HG03442 (cell line): ENCODE measurements around the gene LRRC49.
"Not testable (repeated sequence)": the region's sequence is repeated elsewhere in the genome, so short reads cannot be mapped to it uniquely, and the experiment has no call there.

Source experiments
- ATAC-seq: cut with Tn5 transposase; IDR thresholded peaks from one replicate; pipeline ENCODE4 v1.9.1; 2021; ENCODE audit warnings: mild to moderate bottlenecking, moderate library complexity; ENCODE audit not compliant: unreplicated experiment

The LRRC49 gene

DNA sequence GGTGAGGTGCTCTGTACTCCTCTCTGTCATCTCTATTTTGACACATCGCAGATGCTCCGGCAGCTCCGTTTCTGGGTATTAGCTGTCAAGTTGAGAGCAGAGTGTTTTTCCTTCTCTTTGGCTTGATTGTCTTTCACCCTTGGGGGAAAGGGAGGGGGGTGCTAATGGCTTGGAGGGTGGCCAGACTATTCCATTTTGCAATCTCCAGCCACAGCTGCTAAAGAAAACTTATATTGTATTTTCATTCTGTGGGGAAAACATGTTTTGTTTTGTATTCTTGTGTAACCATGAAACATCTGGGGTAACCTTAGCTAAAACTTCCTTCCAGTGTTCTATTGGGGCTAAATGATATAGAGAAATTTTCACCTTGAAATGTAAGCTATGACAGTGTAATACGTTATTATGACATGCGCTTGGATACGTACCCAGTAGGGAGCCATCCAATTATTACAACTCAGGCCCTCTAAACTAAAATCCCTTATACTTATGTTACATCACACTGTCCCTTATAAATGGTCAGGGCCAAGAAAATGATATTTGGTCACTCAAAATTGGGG is 24.6 kb upstream of the LRRC49 start:
- no peak for ATAC-seq

DNA sequence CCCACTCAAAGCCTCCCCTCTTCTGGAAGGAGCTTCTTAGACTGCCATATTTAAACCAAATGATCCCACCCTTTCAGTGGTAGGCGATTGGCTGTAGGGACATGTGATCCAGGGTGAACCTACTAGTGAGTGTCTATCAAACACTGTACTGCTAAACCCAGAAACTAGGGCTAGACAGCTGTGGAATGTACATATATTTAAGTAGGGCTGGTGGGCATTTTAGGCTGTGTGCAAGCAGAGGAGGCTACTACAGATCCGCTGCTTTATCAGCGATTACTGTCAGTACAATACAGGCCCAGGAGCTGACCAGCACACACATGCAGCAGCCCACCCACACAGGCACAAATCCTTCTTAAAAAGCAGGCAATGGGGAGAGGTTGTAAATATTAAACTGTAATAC is 23.3 kb upstream of the LRRC49 start:
- ATAC-seq = no peak

DNA sequence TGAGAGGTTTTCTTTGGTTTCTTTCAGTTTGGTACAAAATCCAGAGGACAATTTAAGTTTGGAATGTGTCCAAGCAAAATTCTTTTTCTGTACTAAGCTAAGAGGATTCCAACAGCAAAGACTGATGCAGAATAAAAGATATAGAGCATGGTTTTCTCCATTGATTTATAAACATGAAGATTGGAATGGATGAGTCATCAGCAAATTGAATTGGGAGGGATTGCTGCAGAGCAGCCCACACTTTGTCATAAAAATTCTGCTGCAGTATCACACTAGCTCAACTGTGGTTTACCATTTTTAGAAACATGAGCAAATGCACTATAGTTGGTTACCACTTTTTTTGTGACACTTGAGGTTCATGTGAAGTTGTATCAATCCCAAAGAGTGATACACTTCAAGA is 22.6 kb upstream of the LRRC49 start:
- no peak for ATAC-seq

DNA sequence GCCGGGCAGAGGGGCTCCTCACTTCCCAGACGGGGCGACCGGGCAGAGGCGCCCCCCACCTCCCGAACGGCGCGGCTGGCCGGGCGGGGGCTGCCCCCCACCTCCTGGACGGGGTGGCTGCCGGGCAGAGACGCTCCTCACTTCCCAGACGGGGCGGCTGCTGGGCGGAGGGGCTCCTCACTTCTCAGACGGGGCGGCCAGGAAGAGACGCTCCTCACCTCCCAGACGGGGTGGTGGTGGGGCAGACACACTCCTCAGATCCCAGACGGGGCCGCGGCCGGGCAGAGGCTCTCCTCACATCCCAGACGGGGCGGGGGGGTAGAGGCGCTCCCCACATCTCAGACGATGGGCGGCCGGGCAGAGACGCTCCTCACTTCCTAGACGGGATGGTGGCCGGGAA is 21.1 kb upstream of the LRRC49 start:
- not testable (repeated sequence) for ATAC-seq

DNA sequence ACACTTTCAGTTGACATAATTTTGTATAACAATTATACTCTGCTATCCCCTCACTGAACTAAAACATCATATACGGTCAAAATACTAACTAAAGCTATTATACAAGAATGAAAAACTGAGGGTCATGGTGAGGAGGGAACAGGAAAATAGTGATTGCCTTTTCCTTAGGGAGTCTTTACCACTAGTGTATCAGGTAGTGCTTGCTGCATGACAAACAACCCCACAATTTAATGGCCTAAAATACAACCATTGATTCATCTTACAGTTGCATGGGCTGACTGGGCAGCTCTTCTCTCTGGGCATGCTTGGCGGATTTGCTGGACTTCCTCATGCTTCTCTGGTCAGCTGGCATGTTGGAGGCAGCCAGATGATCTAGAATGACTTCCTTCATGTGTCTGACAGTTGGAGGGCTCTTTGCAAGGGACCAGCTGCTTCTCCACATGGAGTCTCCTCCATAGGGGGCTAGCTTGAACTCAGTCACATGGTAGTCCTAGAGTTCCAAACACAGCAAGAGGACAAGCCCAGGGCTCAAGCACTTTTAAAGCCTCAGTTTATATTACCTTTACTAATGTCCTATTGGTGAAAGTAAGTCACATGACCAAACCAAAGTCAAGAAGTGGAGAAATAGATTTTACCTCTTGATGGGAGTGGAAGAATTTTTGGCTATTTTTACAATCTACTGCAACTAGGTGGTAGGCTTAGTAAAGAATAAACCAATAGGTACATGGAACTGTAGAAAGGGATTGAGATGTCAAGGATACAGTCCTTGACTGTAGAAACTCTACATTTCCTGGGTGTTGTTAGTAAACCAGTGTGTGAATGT is 19.2 kb upstream of the LRRC49 start:
- ATAC-seq = no peak

DNA sequence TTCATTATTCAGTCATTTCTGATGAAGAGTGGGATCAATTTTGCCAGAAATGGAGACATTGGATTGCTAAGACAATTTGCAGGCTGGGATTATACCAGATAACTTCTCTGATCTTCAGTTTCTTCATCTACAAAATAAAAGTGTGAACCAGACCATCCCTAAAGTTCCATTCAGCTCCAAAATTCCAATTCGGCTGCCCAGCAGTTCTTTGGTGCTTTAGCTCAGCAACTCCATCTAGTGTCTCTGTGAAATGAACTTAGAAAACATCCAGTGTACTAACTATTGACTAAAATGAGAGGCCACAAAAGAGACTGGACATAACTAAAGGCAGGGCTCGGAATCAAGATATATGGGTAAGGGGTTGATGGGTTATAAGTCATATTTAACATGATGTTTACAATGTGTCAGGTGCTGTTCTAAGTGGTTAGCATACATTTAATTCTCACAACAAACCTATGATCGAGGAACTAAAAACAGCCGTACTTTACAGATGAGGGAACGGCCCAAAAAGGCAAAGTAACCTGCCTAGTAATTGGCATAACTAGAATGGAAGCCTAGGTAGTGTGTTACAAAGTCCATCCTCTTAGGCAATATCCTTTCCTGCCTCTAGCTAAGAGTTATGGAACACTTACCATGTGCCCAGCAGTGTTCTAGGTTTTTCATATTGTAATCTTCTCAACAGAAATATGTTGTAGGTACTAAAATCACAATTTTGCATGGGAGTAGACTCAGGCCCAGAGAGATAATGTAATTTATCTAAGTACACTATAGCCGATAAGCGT is 17.4 kb upstream of the LRRC49 start:
- ATAC-seq = no peak

DNA sequence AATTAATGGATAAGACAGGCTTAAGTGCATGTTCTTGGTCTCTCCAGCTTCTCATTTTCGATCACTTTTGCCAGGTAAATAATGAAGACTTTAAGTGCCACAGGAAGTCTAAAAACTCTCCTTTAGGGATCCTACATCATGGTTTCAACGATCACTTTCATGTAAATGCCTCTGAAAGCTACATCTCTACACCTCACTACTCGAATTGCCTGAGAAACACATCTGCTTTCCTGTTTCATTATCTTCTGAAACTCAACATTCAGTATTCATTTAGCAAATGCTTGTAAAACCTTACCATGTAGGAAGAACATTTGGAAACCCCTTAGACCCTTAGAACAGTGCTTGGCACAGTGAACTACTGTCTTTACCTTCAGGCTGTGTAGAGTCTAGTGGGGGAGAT is 16.6 kb upstream of the LRRC49 start:
- no peak for ATAC-seq

DNA sequence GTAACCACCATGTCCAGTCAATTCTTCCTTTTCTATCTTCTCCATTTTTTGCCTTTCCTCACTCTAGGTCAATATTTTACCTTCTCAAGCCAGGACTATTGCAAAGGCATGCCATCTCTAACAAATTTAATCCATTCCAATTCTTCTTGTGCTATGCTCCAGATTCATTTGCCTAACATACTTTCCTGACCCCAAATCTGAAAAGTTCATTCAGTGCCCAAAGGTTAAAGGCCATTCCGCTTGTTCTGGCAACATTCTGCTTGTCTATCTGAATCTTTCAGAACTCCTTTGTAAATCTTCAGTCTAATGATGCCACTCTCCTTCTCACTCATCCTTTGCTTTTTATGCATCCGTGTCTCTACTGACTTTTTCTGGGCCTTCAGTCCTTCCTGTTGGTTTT is 15.9 kb upstream of the LRRC49 start:
- no peak for ATAC-seq

DNA sequence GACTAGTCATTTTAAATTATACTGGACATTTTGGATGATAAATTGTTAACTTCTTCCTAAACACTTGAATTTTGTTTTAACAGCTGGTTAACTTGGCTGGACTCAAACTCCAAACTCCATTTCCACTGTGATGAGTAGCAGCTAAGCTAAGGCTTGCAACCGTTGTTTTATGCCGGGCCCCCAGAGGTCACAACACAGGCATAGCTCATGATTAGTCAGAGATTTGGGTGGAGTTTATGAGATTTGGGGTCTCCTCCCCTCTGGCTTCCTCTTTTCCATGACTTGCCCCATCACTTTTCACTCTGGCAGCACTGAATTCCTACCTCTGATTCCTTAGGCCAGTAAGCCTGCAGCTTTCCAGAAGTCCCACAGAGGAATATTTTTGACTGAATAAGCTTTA is 13.2 kb upstream of the LRRC49 start:
- ATAC-seq = no peak

DNA sequence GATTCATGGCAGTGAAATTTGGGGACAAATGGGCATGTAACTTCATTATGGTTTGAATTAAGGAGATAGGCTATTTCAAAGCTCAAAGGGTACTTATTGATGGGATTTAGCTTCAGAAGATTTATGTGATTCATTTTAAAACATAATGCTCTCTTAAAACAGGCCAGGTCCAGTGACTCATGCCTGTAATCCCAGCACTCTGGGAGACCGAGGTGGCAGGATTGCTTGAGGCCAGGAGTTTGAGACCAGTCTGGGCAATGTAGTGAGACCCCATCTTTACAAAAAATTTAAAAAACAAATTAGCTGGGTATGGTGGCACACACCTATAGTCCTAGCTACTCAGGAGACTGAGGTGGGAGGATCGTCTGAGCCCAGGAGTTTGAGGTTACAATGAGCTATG is 11.8 kb upstream of the LRRC49 start:
- no peak for ATAC-seq

DNA sequence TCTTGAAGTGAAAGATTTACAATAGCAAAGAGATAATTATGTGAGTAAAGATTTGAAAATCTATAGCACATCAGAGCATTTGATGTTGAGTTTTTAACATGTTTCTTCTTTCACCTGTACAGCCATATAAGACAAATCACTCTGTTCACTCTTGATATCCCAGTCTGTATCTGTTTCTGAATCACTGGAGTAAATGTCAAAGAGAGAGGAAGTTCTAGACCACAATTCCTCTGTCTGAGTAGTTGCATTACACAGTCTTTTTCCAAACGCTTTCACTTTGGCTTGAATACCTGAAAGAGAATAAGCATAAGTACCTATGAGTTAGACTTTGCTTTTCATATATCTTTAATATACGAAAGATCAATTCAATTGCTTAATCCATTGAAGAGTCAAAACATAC is 10.3 kb upstream of the LRRC49 start:
- no peak for ATAC-seq

DNA sequence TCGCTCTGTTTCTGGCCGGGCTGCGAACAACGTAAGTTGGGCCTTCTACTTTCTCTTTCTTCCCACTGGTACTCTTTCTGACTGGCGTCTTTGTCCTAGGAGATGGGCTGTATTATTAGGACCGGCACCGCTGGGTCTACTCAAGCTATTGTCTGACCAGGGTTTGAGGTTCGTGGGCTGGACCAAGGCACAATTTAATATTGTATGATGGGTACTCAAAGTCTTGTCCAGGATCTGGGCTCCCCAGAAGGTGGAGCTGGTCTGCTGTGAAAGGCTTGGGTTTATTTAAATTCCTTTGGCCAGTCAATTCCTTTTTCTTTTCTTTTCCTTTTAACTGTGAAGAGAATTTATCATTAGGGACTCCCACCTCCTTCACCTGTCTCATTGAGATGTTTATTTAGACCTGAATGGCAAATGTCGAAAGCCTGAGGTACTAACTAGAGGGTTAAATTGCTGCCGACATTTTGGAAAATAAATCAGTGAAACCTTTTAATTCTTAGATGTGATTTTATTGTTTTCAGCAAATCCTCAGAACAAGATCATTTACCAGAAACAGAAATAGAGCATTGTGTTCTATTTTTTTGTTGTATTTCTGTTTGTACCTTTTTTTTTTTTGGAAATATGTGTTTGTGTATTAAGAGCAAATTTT is 410 bp downstream of the LRRC49 start:
- ATAC-seq = peak; percentile 11

DNA sequence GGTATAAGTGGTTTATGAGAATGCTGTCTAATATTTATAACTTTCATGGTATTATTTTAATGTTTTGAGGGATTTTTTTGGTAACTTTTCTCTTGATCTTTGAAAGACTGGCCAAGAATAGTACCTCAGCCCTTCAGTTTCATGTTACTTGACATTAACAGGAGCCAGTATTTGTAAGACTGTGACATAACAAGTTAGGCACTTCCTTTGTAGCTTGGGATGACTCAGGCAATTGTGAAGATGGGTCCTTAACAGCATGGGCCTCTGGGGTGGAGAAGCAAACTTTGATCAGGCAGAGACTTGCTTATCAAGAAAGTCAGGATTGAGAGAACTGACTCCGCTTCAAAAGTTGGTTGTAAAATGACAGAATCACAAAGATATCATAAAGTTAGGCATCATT is 9.5 kb downstream of the LRRC49 start:
- ATAC-seq = no peak

DNA sequence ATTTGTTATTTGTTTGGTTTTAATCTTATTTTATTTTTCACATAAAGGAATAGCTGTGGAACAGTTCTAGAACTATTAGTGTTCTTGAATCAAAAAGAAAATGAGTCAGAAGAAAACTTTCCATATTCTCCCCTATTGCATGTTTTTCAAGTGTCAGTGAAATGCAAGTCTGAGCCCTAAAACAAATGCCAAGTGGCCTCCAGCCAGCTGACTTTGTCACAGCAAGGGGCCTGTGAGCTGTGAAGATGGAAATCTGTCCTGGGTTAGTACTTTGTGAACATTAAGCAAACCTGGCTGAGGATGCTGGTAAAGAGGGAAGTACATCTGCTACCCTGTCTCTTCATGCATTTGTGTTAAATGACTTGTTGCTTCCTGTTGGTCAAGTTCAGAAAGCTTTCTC is 14.2 kb downstream of the LRRC49 start:
- no peak for ATAC-seq

DNA sequence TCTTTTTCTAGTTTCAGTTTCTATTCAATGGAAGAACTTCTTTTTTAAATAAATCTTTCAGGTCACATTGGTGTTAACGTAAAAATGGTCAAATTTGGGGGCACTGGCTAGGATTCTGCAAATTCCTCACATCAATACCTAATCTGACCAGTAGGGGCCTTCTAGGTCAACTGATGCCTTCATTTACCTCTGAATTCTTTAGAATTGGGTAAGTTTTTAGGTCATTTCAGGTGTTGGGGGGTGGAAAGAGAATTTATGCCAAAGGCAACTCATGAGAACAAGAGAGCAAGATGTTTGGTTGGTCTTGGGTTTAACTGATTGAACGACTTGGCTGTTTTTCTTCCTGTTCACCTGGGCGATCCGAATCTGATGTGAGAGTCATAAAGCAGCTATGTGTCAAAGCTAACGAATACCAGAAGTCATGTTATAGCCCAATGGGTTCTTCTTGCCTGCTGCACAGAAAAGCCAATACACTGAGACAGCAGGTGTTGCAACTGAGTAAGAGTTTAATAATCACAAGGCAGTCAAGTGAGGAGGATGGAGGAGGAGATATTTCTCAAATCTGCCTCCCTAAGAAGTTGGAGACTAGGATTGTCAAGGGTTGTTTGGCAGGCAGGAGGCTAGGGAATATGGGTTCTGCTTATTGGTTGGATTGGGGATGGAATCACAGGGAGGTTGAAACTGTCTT is 15.3 kb downstream of the LRRC49 start:
- no peak for ATAC-seq

DNA sequence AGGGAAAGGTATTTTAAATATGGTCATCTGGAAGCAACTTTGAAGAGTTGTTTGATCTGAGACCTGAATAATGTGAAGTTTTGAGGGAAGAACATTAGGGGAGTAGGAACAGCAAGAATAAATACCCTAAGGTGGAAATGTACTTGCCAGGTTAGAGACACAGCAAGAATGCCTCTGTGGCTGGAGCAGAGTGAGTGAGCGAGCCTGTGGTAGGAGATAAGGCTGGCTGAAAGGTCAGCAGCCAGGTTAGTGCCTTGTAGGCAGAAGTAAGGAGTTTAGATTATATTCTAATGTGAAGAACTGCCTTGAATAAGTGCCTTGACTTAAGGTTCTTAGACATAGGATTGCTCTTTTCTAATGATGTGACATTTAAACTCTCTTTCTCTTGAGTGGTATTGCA is 18.3 kb downstream of the LRRC49 start:
- ATAC-seq = no peak

DNA sequence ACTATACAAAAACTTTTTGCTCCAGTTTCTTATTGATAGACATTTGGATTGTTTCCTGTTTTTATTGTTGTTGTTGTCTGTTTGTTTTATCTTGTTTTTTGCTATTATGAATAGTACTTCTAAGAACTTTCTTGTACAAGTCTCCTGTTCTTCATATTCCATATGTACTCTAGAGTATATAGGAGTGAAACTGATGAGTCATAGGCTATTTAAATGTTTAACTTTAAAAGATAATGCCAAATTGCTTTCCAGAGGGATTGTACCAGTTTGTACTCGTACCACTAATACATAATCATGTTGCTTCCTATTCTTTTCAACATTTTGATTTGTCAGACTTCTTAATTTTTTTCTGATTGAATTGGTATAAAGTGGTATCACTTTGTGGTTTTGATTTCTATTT is 19.6 kb downstream of the LRRC49 start:
- no peak for ATAC-seq

DNA sequence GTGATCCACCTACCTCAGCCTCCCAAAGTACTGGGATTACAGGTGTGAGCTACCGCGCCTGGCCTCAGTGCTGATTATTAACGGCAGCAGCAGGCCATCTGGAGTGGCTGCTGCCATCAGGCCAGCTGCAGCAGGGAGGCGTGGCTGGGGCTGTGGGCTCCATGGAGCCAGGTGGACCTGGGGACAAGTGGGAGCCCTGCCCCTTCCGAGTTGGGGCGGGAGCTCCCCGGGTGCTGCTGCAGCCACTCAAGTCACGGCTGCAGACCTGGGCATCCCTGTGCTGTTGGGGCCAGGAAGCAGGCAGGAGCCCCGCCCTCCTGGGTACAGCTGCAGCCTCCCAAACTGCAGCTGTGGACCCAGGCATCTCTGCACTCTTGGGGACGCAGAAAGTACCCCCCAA is 23.9 kb downstream of the LRRC49 start:
- no peak for ATAC-seq

DNA sequence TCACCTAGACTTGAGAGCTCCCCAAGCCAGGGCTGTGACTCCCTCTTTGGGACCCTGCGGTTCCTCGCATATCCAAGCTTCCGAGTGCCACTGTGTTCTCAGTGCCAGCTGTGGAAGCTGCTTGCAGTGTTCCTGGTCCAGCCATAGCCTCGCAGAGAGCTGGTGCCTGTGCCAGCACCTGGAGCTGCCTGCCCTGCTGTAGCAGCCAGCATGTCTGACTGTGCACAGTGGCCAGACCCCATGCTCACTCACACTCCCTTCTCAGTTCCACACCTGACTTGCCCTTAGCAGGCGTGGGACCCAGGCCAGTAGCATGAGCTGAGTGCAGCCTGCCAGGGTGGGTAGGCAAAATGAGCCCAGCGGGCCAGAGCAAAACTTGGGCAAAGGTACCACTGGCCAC is 25.3 kb downstream of the LRRC49 start:
- no peak for ATAC-seq

DNA sequence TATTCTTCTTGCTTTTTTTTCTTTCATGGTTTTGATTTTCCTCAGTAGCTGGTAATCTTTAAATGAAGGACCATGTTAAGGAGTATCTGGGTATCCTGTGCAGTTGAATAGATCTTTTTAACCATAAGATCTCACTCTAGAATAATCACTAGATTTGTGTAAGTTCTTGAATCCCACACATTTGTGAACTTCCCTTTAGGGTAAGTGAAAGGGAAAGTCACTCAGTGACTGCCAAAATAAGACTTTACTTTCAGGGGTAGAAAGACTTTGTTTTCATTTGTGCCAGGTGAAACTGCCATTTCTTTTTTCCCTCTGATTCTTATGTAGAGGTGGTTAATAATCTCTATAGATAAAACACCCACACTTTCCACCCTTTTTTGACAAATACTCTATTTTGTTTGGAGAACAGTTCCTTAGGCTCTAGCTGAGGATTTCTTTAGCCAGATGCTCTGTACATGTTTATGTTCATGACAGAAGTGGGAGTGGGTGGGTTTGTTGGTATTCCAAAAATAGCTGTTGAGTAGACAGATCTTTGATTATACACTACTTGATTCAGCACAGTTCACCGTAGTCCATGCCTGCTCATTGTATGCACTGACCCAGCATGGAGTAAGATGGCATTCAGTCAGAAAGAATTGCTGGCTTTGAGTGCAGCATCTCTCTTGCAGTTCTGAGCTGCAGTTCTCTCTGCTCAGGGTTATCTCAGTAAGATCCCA is 28.5 kb downstream of the LRRC49 start:
- ATAC-seq = no peak
